Endothelial cell of umbilical vein (primary cell): Measurements from ENCODE around the gene KLLN. TPM values are rescaled to one million over a fixed set of nuclear protein-coding genes. Genes with fewer than 3 reads are reported as not detected.

Experiments
- BruUV-seq: library from RNA; stranded (reverse); fragments of 400-500 nt; replicated peaks from 2 replicates; lab custom pipeline; 2021; lab: Mats Ljungman, UMichigan
- CTCF ChIA-PET: fragments of 300-600, 350-600 bp; sonication (Branson Sonifier 250); formaldehyde crosslinking; loops from one replicate; lab custom pipeline; 2021; ENCODE audit warnings: antibody characterized with exemption, inconsistent platforms; lab: Charles Lee
- POLR2A ChIA-PET: fragments of 300-600, 350-600 bp; sonication (Branson Sonifier 250); formaldehyde crosslinking; loops from one replicate; lab custom pipeline; 2021; ENCODE audit warnings: antibody characterized with exemption, inconsistent platforms; lab: Charles Lee
- DNase-seq: peaks from one replicate; pipeline ENCODE4 v3.0.0-alpha.2; 2011; ENCODE audit warnings: low read depth, low spot score
- FAIRE-seq: peaks from 2 replicates; lab custom pipeline; 2011; peaks lifted over from hg19 to GRCh38; lab: Jason Lieb, UNC
- H2AFZ ChIP-seq: 2 replicates; pipeline ENCODE4 v1.6.0; 2012; ENCODE audit warnings: low read depth, low read length, control low read depth, inconsistent platforms
- H3K27ac ChIP-seq: 2 replicates; pipeline ENCODE4 v1.5.1; 2011; ENCODE audit warnings: low read depth, mild to moderate bottlenecking, control low read depth, low read length, moderate library complexity; ENCODE audit not compliant: insufficient read depth
- H3K27me3 ChIP-seq, 2 experiments: 2 replicates each; pipeline versions ENCODE4 v1.6.0 to v1.6.1; 2011; ENCODE audit warnings: low read length in 2 of 2, mixed read lengths in 1 of 2; ENCODE audit not compliant: control insufficient read depth in 2 of 2, insufficient read depth in 2 of 2
- H3K36me3 ChIP-seq, 2 experiments: 2 replicates in 1 of 2; 3 replicates in 1 of 2; pipeline ENCODE4 v1.5.1; 2011; ENCODE audit warnings: low read length in 2 of 2, mild to moderate bottlenecking in 1 of 2, moderate library complexity in 1 of 2; ENCODE audit not compliant: control insufficient read depth in 2 of 2, insufficient read depth in 2 of 2; ENCODE audit errors: extremely low read depth in 1 of 2
- H3K4me1 ChIP-seq: 3 replicates; pipeline ENCODE4 v1.5.1; 2011; ENCODE audit warnings: mild to moderate bottlenecking, low read length; ENCODE audit not compliant: control insufficient read depth, insufficient read depth; ENCODE audit errors: extremely low read depth
- H3K4me2 ChIP-seq: 2 replicates; pipeline ENCODE4 v1.6.1; 2011; ENCODE audit warnings: low read length, control low read depth, mixed read lengths; ENCODE audit not compliant: insufficient read depth
- H3K4me3 ChIP-seq, 3 experiments: fragments of 200-600 bp in 1 of 3; sonication (generic), shearing (Covaris generic) in 1 of 3; replicated peaks in 1 of 3; 2 replicates each; pipeline ENCODE4 v1.5.1; 2011 to 2016; ENCODE audit warnings: control low read depth in 3 of 3, low read length in 3 of 3, mild to moderate bottlenecking in 2 of 3, inconsistent platforms in 1 of 3, low read depth in 1 of 3, moderate library complexity in 1 of 3; ENCODE audit not compliant: insufficient read depth in 1 of 3
- H3K79me2 ChIP-seq: 2 replicates; pipeline ENCODE4 v1.6.0; 2012; ENCODE audit warnings: low read length, inconsistent platforms; ENCODE audit not compliant: control insufficient read depth, insufficient read depth
- H3K9ac ChIP-seq: replicated peaks from 2 replicates; pipeline ENCODE3; 2011; ENCODE audit warnings: low read length, control low read depth; ENCODE audit not compliant: insufficient read depth; ENCODE audit errors: extremely low read depth
- H3K9me1 ChIP-seq: replicated peaks from 3 replicates; pipeline ENCODE4 v1.6.0; 2011; ENCODE audit warnings: mild to moderate bottlenecking, low read length; ENCODE audit not compliant: control insufficient read depth, insufficient read depth; ENCODE audit errors: extremely low read depth
- H3K9me3 ChIP-seq: replicated peaks from 2 replicates; pipeline ENCODE4 v1.5.1; 2012; ENCODE audit warnings: low read length, inconsistent platforms; ENCODE audit not compliant: control insufficient read depth, insufficient read depth
- H4K20me1 ChIP-seq: replicated peaks from 2 replicates; pipeline ENCODE3; 2011; ENCODE audit warnings: mild to moderate bottlenecking, low read length; ENCODE audit not compliant: control insufficient read depth, insufficient read depth; ENCODE audit errors: extremely low read depth
- EZH2 ChIP-seq: IDR thresholded peaks from 2 replicates; pipeline ENCODE4 v1.6.1; 2012; ENCODE audit warnings: borderline replicate concordance, low read depth, mild to moderate bottlenecking, moderate library complexity, low read length, inconsistent platforms; ENCODE audit not compliant: severe bottlenecking
- FOS ChIP-seq: IDR thresholded peaks from 2 replicates; pipeline ENCODE4 v1.6.1; 2011; ENCODE audit warnings: mild to moderate bottlenecking, low read length, moderate library complexity, borderline replicate concordance; ENCODE audit not compliant: insufficient read depth
- GATA2 ChIP-seq: IDR thresholded peaks from 2 replicates; pipeline ENCODE4 v1.7.0; 2011; ENCODE audit warnings: low read depth, mild to moderate bottlenecking, moderate library complexity, mixed read lengths, low read length; ENCODE audit not compliant: insufficient read length, insufficient read depth
- JUN ChIP-seq: IDR thresholded peaks from 2 replicates; pipeline ENCODE4 v1.6.1; 2011; ENCODE audit warnings: borderline replicate concordance, low read depth; ENCODE audit not compliant: insufficient read length, insufficient read depth
- MYC ChIP-seq: IDR thresholded peaks from one replicate; pipeline ENCODE4 v1.6.1; 2011; ENCODE audit warnings: mild to moderate bottlenecking, low read depth, low read length
- POLR2A ChIP-seq: IDR thresholded peaks from 2 replicates; pipeline ENCODE4 v1.6.1; 2012; ENCODE audit warnings: low read depth, mild to moderate bottlenecking, control low read depth, low read length
- POLR2AphosphoS5 ChIP-seq: IDR thresholded peaks from 2 replicates; pipeline ENCODE4 v1.6.1; 2012; ENCODE audit warnings: low read depth, mild to moderate bottlenecking, control low read depth, low read length, moderate library complexity; ENCODE audit not compliant: insufficient read depth
- dilution Hi-C: fragments of 300-500 bp; cut with MboI; formaldehyde crosslinking; loops from one replicate; pipeline ENCODE4 v1.15.0; 2019; ENCODE audit warnings: low sequenced_read_pairs; ENCODE audit not compliant: extremely low pct_ligation_motif_present
- intact Hi-C: fragments of 100-400 bp; cut with micrococcal nuclease; formaldehyde crosslinking; loops from one replicate; pipeline ENCODE4 v1.10.0; 2022
- polyA plus RNA-seq, 4 experiments: library from polyadenylated mRNA; depleted of rRNA in 3 of 4; stranded (reverse) in 3 of 4; unstranded in 1 of 4; fragments of >200 nt; gene quantifications; 2 replicates each; pipeline versions ENCODE4 v1.2.1 to v1.2.3, GENCODE V29; 2011 to 2012; ENCODE audit warnings: missing spikeins in 1 of 4
- total RNA-seq: library from RNA; stranded (reverse); gene quantifications from 2 replicates; pipeline ENCODE4 v1.2.3, GENCODE V29; 2021
- TF ChIP-seq, protein P1 (sequence below), 2 donors: IDR thresholded peaks; 1 replicate in 1 of 2; 2 replicates in 1 of 2; pipeline ENCODE4 v1.5.1; 2011; ENCODE audit warnings: low read length in 2 of 2, mild to moderate bottlenecking in 2 of 2, moderate library complexity in 2 of 2, control low read depth in 1 of 2, inconsistent platforms in 1 of 2, low read depth in 1 of 2; ENCODE audit not compliant: insufficient read depth in 1 of 2; ENCODE audit errors: extremely low read depth in 1 of 2
- TF ChIP-seq, protein P2 (sequence below): IDR thresholded peaks from 2 replicates; pipeline ENCODE4 v1.6.1; 2011; ENCODE audit not compliant: insufficient read depth, insufficient read length

The KLLN gene
- total and polyA plus RNA-seq, 2 donors (not counting 3 experiments of a cell fraction or from before 2014, with no cell fraction given): 0.14 to 0.31 TPM

DNA sequence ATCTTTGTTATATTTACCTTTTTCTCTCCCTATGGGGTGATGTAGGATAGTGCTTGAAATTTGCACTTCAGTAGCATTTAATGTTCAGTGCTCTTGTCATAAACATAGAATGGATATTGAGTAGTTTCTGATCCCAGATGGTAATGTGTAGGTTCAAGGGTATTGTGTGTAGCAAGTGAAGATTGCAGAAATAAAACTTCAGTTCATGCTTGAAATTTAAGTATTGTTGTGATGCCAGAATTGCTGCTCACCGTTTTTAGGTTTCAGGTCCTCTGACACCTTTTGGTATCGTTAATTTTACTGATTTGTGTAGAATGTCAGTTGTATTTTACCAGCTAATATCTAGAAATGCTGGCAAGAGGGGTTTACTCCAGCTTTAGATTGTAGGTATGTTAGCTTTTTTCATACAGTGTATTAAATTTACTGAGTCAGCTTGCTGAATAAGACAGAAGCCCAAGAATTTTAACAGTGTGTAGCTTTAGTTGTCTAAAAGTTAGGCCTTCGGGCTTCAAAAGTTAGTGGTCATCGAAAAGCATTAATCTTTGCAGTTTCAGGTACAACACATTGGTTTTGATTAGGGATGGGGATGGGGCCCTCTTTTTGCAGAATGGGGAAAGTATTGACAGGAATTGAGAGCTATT, 2.0 kb upstream of the KLLN start:
- no TSS peak for BruUV-seq
- H2AFZ ChIP-seq: no peak overlapping the region
- H3K79me2 ChIP-seq: peaks cover 63% of the 10 kb centered on the region
- peak overlapping the region; percentile 86 for H3K9ac ChIP-seq
- H3K4me1 ChIP-seq: peaks cover 19% of the 10 kb centered on the region
- no peaks in the 10 kb centered on the region for H3K9me1 ChIP-seq
- peak overlapping the region; percentile 99 for H3K4me2 ChIP-seq
- FAIRE-seq: no peak
- H3K9me3 ChIP-seq: no peaks in the 10 kb centered on the region
- H3K4me3 ChIP-seq: peak overlapping the region; percentile 50 to 99 (median 93)
- H3K27ac ChIP-seq: no peak overlapping the region
- CTCF ChIA-PET: interaction anchor here (0.8 to 10.2 kb wide), 7 partner anchors 13 to 688 kb away, joined by 3 to 178 read pairs (median 3); no protein-coding TSS in a partner anchor
- dilution Hi-C loops (loop anchor here (25.0 kb wide), 1 partner anchor 697 kb away; no protein-coding TSS in a partner anchor), intact Hi-C loops (loop anchor here (10.0 kb wide), 1 partner anchor 331 kb away; no protein-coding TSS in a partner anchor)
- no peaks in the 10 kb centered on the region for H3K27me3 ChIP-seq
- no peaks in the 10 kb centered on the region for H3K36me3 ChIP-seq
- TF ChIP-seq JUN (no peak), FOS (no peak), EZH2 (no peak), MYC (no peak), POLR2A (no peak), POLR2AphosphoS5 (no peak), GATA2 (no peak)
- TF ChIP-seq, protein P1, sequence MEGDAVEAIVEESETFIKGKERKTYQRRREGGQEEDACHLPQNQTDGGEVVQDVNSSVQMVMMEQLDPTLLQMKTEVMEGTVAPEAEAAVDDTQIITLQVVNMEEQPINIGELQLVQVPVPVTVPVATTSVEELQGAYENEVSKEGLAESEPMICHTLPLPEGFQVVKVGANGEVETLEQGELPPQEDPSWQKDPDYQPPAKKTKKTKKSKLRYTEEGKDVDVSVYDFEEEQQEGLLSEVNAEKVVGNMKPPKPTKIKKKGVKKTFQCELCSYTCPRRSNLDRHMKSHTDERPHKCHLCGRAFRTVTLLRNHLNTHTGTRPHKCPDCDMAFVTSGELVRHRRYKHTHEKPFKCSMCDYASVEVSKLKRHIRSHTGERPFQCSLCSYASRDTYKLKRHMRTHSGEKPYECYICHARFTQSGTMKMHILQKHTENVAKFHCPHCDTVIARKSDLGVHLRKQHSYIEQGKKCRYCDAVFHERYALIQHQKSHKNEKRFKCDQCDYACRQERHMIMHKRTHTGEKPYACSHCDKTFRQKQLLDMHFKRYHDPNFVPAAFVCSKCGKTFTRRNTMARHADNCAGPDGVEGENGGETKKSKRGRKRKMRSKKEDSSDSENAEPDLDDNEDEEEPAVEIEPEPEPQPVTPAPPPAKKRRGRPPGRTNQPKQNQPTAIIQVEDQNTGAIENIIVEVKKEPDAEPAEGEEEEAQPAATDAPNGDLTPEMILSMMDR (IDR thresholded peaks at IDR 0.05; ENCODE audit: extremely low read depth in 1 of 2, insufficient read depth in 1 of 2, low read depth in 1 of 2, low read length in 2 of 2): no peak
- TF ChIP-seq, protein P2, sequence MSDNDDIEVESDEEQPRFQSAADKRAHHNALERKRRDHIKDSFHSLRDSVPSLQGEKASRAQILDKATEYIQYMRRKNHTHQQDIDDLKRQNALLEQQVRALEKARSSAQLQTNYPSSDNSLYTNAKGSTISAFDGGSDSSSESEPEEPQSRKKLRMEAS: no peak
- POLR2A ChIA-PET: no interaction called here
- peak; percentile 51 for DNase-seq
- H4K20me1 ChIP-seq: peaks cover 3% of the 10 kb centered on the region
